Measurements from ENCODE around the gene CAPS.

GRCh38 chr19:5897189-5897969, 16.7 kb upstream of the CAPS start:
- TF ChIP-seq CTCF (conservative IDR thresholded peaks at IDR 0.05; ENCODE audit: low read depth, low read length) (peak; percentile 45; the same call in 1 of the 2 replicates), EZH2 (IDR thresholded peaks at IDR 0.05; ENCODE audit: low read length, unreplicated experiment) (no peak), EZH2phosphoT487 (IDR thresholded peaks at IDR 0.05; ENCODE audit: borderline replicate concordance, low read length) (no peak)
